ENCODE measurements around the gene PARVB. TPM values are rescaled to one million over a fixed set of nuclear protein-coding genes. Genes with fewer than 3 reads are reported as not detected.

Gene PARVB
- total and polyA plus RNA-seq, 10 of the 15 experiments (the other 5 are each of a cell fraction or from before 2014, with no cell fraction given) = 5.2 to 264 (median 76.0) TPM

GRCh38 chr22:44026630-44027511 is 2.8 kb downstream of the PARVB start (continued):
- TF ChIP-seq SMARCA5 (IDR thresholded peaks at IDR 0.05) (peak; percentile 63; the same call in 1 of the 2 replicates), BHLHE40 (IDR thresholded peaks at IDR 0.05; ENCODE audit: borderline replicate concordance in 1 of 2, low read depth in 2 of 2, low read length in 1 of 2) (peak; percentile 90 to 92), ETV6 (conservative IDR thresholded peaks at IDR 0.05 in 1 of 2, IDR thresholded peaks at IDR 0.05 in 1 of 2; ENCODE audit: borderline replicate concordance in 1 of 2, low read depth in 1 of 2) (peak in 1 of 2 experiments; percentile 87; a peak in 2 of 4 replicates), PKNOX1 (IDR thresholded peaks at IDR 0.05) (peak; percentile 73), TARDBP (IDR thresholded peaks at IDR 0.05; ENCODE audit: borderline replicate concordance) (no peak)

GRCh38 chr22:44028091-44028490 is 4.0 kb downstream of the PARVB start:
- H4K20me1 ChIP-seq (ENCODE audit: control insufficient read depth, insufficient read depth) = 0 out of 2 replicates have a peak, but pooled peaks cover 2% of the 10 kb centered on the region
- ChIA-PET SMC1A (ENCODE audit: uncharacterized antibody, unreplicated experiment) (interaction anchor here (0.9 to 4.3 kb wide), 6 partner anchors 11 to 58 kb away, joined by 3 to 29 read pairs (median 7); no protein-coding TSS in a partner anchor), POLR2A (interaction anchor here (1.0 to 4.5 kb wide), 4 partner anchors 14 to 40 kb away, joined by 3 to 33 read pairs (median 21); no protein-coding TSS in a partner anchor), CTCF (interaction anchor here (1.4 to 9.4 kb wide), 6 partner anchors 9 to 53 kb away, joined by 3 to 74 read pairs (median 6); no protein-coding TSS in a partner anchor), RAD21 (ENCODE audit: unreplicated experiment) (interaction anchor here (1.2 to 4.9 kb wide), 4 partner anchors 15 to 58 kb away, joined by 3 to 42 read pairs (median 8); no protein-coding TSS in a partner anchor)
- FAIRE-seq (no peak), ATAC-seq (no peak), DNase-seq (ENCODE audit: low read depth, low spot score) (no peak)
- H3K27ac ChIP-seq (ENCODE audit: control insufficient read depth, insufficient read depth) = peak overlapping the region; percentile 46
- peak overlapping the region; percentile 39 for H3K4me3 ChIP-seq
- peaks cover 23% of the 10 kb centered on the region for H3K4me1 ChIP-seq (ENCODE audit: control insufficient read depth, insufficient read depth, low read length)
- H3K9ac ChIP-seq (ENCODE audit: control insufficient read depth, insufficient read depth, low read length) = peak overlapping the region; percentile 28; the same call in 1 of the 2 replicates
- peak overlapping the region; percentile 31; the same call in 1 of the 2 replicates for H3K4me2 ChIP-seq (ENCODE audit: control insufficient read depth, insufficient read depth)
- H3K9me3 ChIP-seq (replicated peaks; ENCODE audit: control insufficient read depth, insufficient read depth, low read length) = no peaks in the 10 kb centered on the region; the same call in 2 of the 3 replicates
- H3K79me2 ChIP-seq (ENCODE audit: control insufficient read depth, insufficient read depth, low read length) = peaks cover 93% of the 10 kb centered on the region
- H2AFZ ChIP-seq (ENCODE audit: control insufficient read depth, low read depth, low read length) = no peak overlapping the region
- no peak for TF ChIP-seq SREBF2 (IDR thresholded peaks at IDR 0.05; ENCODE audit: low read length)
- TF ChIP-seq POLR2AphosphoS5 (IDR thresholded peaks at IDR 0.05; ENCODE audit: low read length) = peak; percentile 65
- TF ChIP-seq FOXM1 (IDR thresholded peaks at IDR 0.05; ENCODE audit: low read depth, low read length) = no peak
- peak; percentile 92 for TF ChIP-seq MLLT1 (IDR thresholded peaks at IDR 0.05)
- no peak for TF ChIP-seq POLR2AphosphoS2 (IDR thresholded peaks at IDR 0.05; ENCODE audit: low read depth, low read length)
- intact Hi-C loops (cut with micrococcal nuclease; ENCODE audit: unreplicated experiment) = loop anchor here (5.0 kb wide), 1 partner anchor 54 kb away; no protein-coding TSS in a partner anchor
- no peaks in the 10 kb centered on the region for H3K27me3 ChIP-seq (replicated peaks in 1 of 2; ENCODE audit: control insufficient read depth in 2 of 2, insufficient read depth in 2 of 2, low read length in 1 of 2)
- in situ Hi-C loops (cut with MboI) = loop anchor here (25.0 kb wide), 1 partner anchor 1366 kb away; no protein-coding TSS in a partner anchor
- H3K36me3 ChIP-seq (ENCODE audit: control insufficient read depth in 2 of 2, insufficient read depth in 2 of 2, low read length in 1 of 2) = peaks cover 4 to 30% of the 10 kb centered on the region in 2 experiments
- over 99% methylated on average over 7 of the region's 7 CpGs for WGBS (ENCODE audit: insufficient coverage, insufficient replicate concordance, low lambda C conversion rate, missing lambda C conversion rate)
- no TSS peak for BruUV-seq (replicated peaks)

Data from GM12878 (cell line).